H1 (cell line): Measurements from ENCODE around the gene ADIRF. TPM values are rescaled to one million over a fixed set of nuclear protein-coding genes. Genes with fewer than 3 reads are reported as not detected.

Source experiments
- CHD7 ChIP-seq: fragments of 300-600 bp; sonication (generic); IDR thresholded peaks from 2 replicates; pipeline ENCODE4 v1.7.1; 2012; ENCODE audit warnings: low read length, moderate library complexity, mild to moderate bottlenecking, inconsistent platforms; ENCODE audit not compliant: insufficient replicate concordance
- polyA plus RNA-seq, 7 experiments: library from polyadenylated mRNA; depleted of rRNA in 3 of 7; stranded (reverse) in 5 of 7; unstranded in 2 of 7; fragments of >200 nt in 5 of 7; fragments of 200-250 nt in 2 of 7; gene quantifications; 1 replicate in 5 of 7; 2 replicates in 1 of 7; 4 replicates in 1 of 7; pipeline versions ENCODE4 v1.2.1 to v1.2.3, GENCODE V29; 2011 to 2013; ENCODE audit warnings: missing spikeins in 2 of 7, mixed read lengths in 2 of 7
- total RNA-seq: library from RNA; stranded (reverse); fragmentation: NEBNext Ultra II Directional; extraction: Animal tissue kit (Norgen Biotek cat#: 25700); gene quantifications from 2 replicates; pipeline ENCODE4 v1.2.1, GENCODE V29; 2021

ADIRF gene
- total and polyA plus RNA-seq, 2 of the 8 experiments (the other 6 are each of a cell fraction or from before 2014, with no cell fraction given): not detected

GRCh38 chr10:86946213-86947155 is 21.8 kb upstream of the ADIRF start (continued):
- TF ChIP-seq CHD7: no peak
